Bronchial epithelial cell (primary cell): Measurements from ENCODE around the gene POLR3K. TPM values are rescaled to one million over a fixed set of nuclear protein-coding genes. Genes with fewer than 3 reads are reported as not detected.

Source experiments
- DNase-seq: peaks from one replicate; pipeline ENCODE4 v3.0.0-alpha.2; 2010; ENCODE audit warnings: low read depth
- FAIRE-seq: peaks from 2 replicates; lab custom pipeline; 2011; peaks lifted over from hg19 to GRCh38; lab: Jason Lieb, UNC
- H3K27me3 ChIP-seq: 2 replicates; pipeline ENCODE4 v1.5.1; 2011; ENCODE audit warnings: low read length; ENCODE audit not compliant: control insufficient read depth, insufficient read depth
- H3K36me3 ChIP-seq: 2 replicates; pipeline ENCODE4 v1.5.1; 2011; ENCODE audit warnings: low read length; ENCODE audit not compliant: control insufficient read depth, insufficient read depth
- H3K4me3 ChIP-seq: 2 replicates; pipeline ENCODE4 v1.5.1; 2011; ENCODE audit warnings: mild to moderate bottlenecking, low read depth, low read length, control low read depth
- CTCF ChIP-seq: IDR thresholded peaks from 2 replicates; pipeline ENCODE4 v1.5.1; 2011; ENCODE audit warnings: mild to moderate bottlenecking, moderate library complexity, low read length, control low read depth, inconsistent platforms; ENCODE audit not compliant: insufficient read depth, severe bottlenecking
- total RNA-seq: library from RNA; depleted of rRNA; stranded (reverse); fragments of >200 nt; gene quantifications from 2 replicates; pipeline ENCODE4 v1.2.1, GENCODE V29; 2014

POLR3K gene
- total RNA-seq, 1 donor from 2014 or later: 5.8 TPM

- peak; percentile 40 for FAIRE-seq
- Histone ChIP-seq H3K36me3 (peaks cover 45% of the 10 kb centered on the region), H3K27me3 (no peaks in the 10 kb centered on the region), H3K4me3 (no peak overlapping the region)
- TF ChIP-seq CTCF: no peak
- no peak for DNase-seq
Measured at GRCh38 chr16:63998-64913, 10.8 kb upstream of the POLR3K start.

- Histone ChIP-seq H3K27me3 (no peaks in the 10 kb centered on the region), H3K36me3 (peaks cover 51% of the 10 kb centered on the region), H3K4me3 (no peak overlapping the region)
- DNase-seq: no peak
- TF ChIP-seq CTCF: no peak
- FAIRE-seq: no peak
Measured at GRCh38 chr16:63466-63865, 10.1 kb upstream of the POLR3K start.

- peaks cover 54% of the 10 kb centered on the region for H3K36me3 ChIP-seq
- no peak for DNase-seq
- H3K27me3 ChIP-seq: no peaks in the 10 kb centered on the region
- TF ChIP-seq CTCF: no peak
- H3K4me3 ChIP-seq: no peak overlapping the region
- FAIRE-seq: no peak
Measured at GRCh38 chr16:62968-63391, 9.6 kb upstream of the POLR3K start.

- no peak for FAIRE-seq
Measured at GRCh38 chr16:62283-62967, 9.0 kb upstream of the POLR3K start.

GRCh38 chr16:61879-62281 is 8.5 kb upstream of the POLR3K start:
- no peak for FAIRE-seq
- TF ChIP-seq CTCF: no peak
- DNase-seq: no peak
- Histone ChIP-seq H3K36me3 (peaks cover 62% of the 10 kb centered on the region), H3K27me3 (no peaks in the 10 kb centered on the region), H3K4me3 (no peak overlapping the region)

More at GRCh38 chr16:62283-62967, 9.0 kb upstream of the POLR3K start:
- Histone ChIP-seq H3K36me3 (peaks cover 59% of the 10 kb centered on the region), H3K27me3 (no peaks in the 10 kb centered on the region), H3K4me3 (no peak overlapping the region)
- no peak for DNase-seq
- no peak for TF ChIP-seq CTCF
